Cerebellar cortex (tissue), 1 donor: ENCODE measurements around the gene NRF1.
"Not testable (repeated sequence)": the region's sequence is repeated elsewhere in the genome, so short reads cannot be mapped to it uniquely, and the experiment has no call there.

Source experiments
- DNase-seq: peaks from one replicate; pipeline ENCODE4 v3.0.0-alpha.2; 2015; ENCODE audit warnings: low spot score

NRF1 gene

DNA sequence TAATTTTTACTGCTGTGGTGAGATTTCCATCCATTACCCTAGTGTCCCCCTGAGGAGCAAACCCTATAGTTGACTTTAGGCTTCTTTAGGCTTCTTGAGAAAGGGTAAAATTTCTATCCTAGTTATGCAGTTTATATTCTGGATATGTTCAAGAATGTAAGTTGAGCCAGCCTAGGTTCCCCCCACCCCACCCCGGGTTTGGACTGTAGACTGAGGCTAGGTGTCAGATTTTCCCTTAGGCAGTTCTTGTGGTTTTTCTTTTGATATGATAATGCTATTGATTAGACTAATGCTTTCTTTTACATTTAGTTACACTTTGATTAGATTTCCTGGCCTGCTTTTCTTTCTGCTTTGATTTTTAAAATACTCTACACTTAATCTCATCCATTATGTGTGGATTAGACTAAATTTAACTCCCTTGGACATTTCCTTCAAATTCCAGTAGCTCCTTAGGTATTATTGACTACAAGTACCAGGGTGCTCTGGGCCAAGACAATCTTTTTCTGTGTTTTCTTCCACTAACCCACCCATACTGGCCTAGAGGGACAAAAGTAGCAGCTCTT is 37.7 kb downstream of the NRF1 start:
- DNase-seq: no peak

DNA sequence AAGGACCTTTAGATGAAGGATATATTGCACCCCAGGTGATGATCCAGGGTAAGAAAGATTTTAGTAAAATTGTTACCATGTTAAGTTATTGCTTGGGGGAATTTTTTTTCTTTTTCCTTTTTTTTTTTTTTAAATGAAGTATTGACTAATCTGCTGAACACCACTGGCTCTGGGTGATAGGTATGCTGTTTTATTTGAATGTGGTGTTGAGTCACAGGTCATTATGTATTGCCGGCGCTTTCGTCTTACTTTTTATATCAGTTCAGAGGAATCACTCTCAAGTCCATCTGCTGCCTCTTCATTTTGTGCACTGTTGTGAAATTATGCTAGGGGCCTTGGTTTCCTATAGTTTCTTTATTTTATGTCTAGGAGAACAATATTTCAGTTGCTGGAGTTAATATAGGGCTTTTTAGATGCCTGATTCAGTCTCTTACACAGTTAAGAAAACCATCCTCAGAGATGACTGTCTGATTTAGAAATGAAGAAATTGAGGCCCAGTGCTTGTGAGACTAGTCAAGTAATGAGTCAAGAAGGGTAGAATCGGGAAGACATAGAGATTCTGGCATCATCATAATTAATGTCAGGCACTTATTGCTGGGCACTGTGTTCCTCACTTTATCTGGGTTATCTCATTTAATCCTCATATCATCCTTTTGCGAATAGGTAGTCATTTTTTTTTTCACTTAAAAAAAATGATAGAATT is 38.7 kb downstream of the NRF1 start:
- no peak for DNase-seq

DNA sequence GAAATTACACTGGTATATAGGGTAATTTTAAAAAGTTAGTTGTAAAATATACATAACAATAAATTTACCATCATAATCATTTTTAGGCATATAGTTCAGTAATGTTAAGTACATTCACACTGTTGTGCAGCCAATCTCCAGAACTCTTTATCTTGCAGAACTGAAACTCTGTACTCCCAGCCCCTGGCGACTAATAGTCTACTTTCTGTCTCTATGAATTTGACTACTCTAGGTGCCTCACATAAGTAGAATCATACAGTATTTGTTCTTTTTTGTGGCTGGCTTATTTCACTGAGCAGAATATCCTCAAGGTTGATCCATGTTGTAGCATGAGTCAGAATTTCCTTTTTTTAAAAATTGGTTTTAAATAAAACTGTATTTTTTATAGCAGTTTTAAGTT is 41.4 kb downstream of the NRF1 start:
- no peak for DNase-seq

DNA sequence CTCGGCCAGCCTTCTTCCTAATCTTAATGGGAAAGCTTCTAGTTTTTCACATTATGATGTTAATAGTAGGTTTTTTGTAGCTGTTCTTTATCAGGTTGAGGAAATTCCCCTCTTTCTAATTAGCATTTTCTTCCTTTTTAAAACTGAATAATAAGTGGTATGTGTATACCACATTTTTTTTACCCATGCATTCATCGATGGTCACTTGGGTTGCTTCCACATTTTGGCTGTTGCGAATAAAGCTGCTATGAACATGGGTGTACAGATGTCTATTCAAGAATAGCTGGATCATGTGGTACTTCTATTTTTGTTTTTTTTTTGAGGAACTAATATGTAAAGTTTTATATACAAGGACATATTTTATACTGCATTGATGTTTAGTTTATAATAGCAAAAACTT is 44.3 kb downstream of the NRF1 start:
- DNase-seq: no peak

DNA sequence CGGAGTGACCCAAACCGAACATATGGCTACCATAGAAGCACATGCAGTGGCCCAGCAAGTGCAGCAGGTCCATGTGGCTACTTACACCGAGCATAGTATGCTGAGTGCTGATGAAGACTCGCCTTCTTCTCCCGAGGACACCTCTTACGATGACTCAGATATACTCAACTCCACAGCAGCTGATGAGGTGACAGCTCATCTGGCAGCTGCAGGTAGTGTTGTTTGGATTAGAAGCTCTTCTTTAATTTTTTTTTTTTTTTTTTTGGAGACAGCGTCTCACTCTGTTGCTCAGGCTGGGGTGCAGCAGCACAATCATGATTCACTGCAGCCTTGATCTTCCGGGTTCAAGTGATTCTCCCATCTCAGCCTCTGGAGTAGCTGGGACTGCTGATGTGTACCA is 45.8 kb downstream of the NRF1 start:
- DNase-seq: no peak

DNA sequence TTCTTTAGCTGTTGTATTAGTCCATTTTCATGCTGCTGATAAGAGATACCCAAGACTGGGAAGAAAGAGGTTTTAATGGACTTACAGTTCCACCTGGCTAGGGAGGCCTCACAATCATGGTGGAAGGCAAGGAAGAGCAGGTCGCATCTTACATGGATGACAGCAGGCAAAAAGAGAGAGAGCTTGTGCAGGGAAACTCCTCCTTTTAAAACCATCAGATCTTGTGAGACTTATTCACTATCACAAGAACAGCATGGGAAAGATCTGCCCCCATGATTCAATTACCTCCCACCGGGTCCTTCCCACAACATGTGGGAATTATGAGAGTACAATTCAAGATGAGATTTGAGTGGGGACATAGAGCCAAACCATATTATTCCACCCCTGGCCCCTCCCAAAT is 48.4 kb downstream of the NRF1 start:
- DNase-seq: not testable (repeated sequence)

DNA sequence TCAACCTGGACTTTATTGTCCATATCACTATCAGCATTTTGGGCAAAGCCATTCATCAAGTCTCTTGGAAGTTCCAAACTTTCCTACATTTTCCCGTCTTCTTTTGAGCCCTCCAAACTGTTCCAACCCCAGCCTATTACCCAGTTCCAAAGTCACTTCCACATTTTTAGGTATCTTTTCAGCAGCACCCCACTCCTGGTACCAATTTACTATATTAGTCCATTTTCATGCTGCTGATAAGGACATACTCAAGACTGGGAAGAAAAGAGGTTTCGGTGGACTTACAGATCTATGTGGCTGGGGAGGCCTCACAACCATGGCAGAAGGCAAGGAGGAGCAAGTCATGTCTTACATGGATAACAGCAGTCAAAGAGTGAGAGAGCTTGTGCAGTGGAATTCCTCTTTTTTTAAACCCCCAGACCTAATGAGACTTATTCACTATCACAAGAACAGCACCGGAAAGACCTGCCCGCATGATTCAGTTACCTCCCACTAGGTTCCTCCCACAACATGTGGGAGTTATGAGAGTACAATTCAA is 50.2 kb downstream of the NRF1 start:
- DNase-seq: no peak

DNA sequence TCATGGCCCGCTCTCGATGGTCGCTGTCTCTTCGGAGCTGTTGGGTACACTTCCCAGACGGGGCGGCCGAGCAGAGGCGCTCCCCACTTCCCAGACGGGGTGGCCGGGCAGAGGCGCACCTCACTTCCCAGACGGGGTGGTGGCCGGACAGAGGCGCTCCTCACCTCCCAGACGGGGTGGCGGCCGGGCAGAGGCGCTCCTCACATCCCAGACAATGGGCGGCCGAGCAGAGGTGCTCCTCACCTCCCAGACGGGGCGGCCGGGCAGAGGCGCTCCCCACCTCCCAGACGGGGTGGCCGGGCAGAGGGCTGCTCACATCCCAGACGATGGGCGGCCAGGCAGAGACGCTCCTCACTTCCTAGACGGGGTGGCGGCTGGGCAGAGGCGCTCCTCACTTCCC is 51.7 kb downstream of the NRF1 start:
- not testable (repeated sequence) for DNase-seq

DNA sequence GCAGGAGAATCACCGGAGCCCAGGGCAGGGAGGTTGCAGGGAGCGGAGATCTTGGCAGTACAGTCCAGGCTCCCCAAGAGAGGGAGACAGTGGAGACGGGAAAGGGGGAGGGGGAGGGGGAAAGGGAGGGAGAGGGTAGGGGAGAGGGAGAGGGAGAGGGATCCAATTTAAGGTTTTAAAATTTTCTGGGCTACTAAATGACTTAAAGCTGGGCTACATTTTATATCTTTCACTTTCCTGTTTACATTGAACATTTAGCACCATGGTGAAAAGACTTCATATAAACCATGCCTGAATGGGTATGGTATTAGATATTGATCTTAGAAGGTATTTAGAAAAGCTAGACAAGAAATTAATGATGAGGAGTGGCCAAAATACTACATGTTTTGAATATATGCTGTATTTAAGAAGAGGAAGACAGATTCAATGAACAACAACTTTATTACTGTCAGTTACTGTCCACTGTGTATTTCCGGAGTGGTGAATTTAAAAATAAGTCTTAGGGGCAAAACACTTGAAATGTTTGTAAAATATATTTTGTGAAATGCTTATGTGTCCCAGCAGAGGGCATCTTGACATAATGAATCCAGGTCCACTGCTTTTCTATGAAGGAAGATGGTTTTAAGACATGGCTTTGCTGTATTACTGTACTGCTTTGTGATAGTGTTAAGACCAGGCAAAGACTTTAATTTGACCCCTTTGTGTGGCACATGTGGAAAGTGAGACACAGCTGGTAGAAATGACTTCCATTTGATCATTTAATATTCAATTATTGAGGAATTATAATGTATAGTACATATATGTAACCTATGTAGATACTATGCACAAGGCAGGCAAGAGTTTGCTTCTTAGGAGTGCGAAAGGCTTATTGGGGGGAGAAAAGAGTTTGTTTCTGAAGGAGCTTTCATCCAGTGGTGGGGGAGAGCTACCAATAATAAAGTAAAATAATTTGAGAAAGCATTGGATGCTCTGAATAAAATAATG is 52.8 kb downstream of the NRF1 start:
- peak; percentile 69 for DNase-seq

DNA sequence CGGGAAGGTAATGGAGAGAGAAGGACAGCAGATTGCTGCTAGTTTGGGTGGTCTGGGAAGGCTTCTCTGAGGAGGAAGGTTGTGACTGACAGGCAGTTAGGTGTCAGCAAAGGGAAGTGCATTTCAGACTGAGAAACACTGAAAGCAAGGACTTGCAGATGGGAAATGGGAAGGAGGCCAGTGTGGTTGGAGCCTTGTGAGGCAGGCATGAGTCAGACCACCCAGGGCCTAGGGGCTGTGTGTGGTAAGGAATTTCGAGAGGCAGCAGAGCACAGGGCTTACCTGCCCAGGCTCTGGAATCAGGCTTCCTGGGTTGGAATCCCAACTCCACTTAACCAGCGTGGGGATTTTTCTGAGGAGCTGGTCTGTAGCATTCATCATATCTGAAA is 53.5 kb downstream of the NRF1 start:
- no peak for DNase-seq

DNA sequence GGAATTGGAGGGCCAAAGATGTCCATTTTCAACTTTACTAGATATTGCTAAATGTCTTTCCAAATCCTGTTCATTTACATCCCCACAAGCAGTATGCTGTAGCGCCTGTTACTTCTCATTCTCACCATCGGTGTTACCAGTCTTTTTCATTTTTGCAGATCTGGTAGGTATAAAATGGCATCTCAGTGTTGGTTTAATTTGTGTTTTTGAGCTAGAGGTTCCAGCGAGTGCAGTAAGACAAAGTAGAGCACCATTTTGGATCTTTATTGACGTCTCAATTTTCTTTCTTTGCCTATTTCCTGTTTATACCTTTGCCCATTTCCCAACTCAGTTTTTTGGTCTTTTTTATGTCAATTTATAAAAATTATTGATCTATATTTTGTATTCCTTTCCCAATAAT is 55.6 kb downstream of the NRF1 start:
- DNase-seq: no peak

DNA sequence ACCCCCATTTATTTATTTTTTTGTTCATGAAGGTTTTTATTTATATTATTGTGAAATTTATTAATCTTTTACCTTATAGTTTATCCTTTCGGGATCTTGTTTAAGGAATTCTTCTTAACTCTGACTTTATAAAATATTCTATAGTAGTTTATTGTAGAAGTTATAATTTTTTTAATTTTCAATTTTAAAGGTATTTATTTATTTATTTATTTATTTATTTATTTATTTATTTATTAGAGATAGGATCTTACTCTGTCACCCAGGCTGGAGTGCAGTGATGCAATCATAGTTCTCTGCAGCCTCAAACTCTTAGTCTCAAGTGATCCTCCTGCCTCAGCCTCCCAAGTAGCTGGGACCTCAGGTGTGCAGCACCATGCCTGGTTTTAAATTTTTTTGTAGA is 56.0 kb downstream of the NRF1 start:
- no peak for DNase-seq

DNA sequence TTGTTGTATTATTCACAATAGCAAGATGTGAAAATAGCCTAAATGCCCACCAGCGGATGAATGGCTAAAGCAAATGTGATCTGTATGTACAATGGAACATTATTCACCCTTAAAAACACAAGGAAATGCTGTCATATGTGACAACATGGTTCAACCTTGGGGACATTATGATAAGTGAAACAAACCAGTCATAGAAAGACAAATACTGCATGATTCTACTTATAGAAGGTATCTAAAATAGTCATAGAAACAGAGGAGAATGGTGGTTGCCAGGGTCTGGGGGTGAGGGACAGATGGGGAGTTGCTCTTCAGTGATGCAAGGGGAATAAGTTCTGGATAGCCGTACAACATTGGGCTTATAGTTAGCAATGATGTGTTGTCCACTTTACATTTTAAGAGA is 58.4 kb downstream of the NRF1 start:
- no peak for DNase-seq

DNA sequence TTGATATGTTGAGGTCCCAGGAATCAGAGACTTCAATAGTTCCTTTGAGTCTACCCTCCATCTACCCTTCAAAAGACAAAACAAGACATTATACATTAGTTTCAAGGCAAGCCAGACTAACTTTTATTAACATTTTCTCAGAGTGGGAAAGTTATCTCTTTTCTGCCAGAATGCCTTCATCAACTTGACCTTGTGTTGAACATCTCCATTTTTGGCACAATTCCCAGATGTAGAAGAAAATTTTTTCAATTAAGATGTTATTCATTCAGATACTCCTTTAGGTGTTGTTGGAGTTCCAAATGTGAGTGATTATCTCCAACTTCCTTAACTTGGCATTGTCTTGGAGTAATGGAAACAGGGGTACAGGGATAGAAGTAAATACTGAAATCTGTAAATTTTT is 59.1 kb downstream of the NRF1 start:
- no peak for DNase-seq

DNA sequence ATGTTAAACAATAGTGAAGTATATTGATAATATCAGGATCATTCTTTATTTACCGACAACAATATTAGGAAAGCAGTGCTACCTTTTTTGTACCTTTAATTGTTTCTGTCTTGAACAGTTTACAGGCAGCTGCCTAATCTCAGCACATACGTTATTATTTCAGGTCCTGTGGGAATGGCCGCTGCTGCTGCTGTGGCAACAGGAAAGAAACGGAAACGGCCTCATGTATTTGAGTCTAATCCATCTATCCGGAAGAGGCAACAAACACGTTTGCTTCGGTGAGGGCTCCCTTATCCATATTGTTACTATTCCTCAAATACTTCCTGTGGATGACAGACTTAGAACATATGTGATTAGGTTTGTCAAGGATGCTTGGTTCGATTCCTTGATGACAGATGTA is 59.7 kb downstream of the NRF1 start:
- DNase-seq: no peak

DNA sequence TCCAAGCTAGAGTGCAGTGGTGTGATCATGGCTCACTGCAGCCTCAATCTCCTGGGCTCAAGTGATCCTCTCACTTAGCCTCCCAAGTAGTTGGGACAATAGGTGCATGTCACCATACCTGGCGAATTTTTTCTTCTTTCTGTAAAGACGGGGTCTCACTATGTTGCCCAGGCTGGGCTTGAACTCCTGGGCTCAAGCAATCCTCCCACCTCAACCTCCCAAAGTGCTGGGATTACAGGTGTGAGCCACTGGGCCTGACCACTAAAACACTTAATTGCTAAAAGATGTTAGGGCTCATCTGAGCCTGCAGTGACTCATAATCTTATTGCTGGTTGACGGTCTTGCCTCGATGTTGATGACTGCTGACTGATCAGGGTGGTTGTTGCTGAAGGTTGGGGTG is 63.0 kb downstream of the NRF1 start:
- not testable (repeated sequence) for DNase-seq

DNA sequence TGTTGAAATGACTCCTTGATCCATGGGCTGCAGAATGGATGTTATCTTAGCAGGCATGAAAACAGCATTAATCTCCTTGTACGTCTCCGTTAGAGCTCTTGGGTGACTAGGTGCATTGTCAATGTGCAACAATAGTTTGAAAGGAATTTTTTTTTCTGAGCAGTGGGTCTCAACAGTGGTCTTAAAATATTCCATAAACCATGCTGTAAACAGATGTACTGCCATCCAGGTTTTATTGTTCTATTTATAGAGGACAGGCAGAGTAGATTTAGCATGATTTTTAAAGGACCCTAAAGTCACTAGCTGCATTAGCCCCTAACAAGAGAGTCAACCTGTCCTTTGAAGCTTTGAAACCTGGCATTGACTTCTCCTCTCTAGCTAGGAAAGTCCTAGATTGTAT is 64.0 kb downstream of the NRF1 start:
- no peak for DNase-seq

DNA sequence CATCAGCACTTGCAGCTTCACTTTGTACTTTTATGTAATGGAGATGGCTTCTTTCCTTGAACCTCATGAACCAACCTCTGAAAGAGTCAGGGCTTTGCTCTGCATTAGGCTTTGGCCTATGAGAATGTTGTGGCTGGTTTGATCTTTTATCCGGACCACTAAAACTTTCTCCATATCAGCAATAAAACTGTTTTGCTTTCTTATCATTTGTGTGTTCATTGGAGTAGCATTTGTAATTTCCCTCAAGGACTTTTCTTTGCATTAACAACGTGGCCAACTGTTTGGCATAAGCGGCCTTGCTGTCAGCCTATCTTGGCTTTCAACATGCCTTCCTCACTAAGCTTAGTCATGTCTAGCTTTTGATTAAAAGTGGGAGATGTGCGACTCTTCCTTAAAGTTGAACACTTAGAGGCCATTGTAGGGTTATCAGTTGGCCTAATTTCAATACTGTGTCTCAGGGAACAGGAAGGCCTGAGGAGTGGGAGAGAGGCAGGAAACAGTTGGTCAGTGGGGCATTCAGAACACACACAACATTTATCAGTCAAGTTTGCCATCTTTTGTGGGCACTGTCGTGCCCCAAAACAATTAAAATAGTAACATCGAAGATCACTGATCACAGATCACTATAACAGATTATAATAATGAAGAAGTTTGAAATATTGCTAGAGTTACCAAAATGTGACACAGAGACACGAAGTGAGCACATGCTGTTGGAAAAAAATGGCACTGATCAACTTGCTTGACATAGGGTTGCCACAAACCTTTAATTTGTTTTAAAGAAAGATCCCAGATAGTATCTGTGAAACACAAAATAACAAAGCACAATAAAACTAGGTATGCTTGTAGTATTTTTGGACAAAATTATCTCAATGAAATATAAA is 64.7 kb downstream of the NRF1 start:
- DNase-seq: no peak

DNA sequence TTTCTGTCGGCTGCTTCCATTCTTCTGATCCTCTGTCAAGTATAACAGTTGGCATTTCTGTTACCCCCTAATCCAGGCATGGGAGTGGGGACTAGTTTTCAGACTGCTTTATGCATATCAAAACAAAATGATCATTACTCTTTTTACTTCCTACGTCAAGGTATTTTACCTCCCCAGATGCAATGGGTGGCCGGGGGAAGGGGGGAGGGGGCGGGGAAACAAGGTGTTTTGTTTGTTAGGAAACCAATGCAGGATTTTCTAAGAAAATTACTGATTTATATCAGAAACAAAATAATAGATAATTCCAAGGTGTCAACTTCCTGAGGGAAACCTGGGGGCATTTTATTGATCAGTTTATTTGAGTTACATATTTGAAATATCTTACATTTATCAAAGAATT is 66.3 kb downstream of the NRF1 start:
- no peak for DNase-seq

DNA sequence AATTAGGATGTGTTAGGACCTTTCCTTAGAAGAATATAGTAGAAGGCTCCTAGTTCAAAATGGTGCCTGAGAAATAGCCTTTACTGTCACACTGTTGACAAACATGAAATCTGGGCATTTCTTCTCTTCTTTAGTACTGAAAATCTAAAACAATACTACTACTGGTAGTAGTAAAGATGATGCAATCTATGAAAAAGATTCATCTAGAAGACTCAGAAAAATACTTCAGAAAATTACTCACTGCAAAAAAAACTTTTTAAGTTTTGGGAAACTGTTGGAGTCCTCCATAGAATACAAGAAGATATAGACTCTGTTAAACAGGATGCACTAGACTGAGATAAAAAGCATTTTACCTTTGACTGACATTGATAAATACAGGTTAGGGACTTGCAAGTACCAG is 67.1 kb downstream of the NRF1 start:
- DNase-seq: no peak

DNA sequence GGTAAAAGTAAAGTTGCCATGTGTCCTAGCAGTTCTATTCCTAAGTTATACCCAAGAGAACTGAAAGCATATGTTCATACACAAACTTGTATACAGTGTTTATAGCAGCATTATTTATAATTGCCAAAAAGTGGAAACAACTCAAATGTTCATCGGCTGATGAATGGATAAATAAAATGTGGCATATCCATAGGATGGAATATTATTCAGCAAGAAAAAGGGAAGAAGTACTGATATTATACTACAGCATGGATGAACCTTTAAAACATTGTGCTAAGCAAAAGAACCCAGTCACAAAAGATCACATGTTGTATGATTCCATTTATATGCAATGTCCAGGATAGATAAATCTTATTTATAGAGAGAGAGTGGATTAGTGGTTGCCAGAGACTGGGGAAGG is 68.9 kb downstream of the NRF1 start:
- no peak for DNase-seq

DNA sequence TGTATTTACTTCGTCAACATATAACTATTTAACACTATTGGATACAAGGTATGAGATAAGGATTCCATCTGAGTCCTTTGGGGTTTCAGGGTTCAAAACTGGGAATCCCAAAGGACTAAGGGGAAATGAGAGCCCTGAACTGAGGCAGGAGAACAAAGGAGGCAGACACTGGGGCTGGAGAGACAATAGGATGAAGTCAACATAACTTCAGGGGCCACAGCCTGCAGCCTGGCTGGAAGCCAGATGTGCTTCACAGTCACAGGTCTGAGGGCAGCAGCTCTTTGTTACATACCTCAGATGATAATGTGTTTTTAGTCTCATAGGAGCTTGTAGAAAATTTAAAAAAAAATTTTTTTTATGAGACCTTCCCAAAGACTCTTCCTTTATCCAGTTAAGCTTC is 73.3 kb downstream of the NRF1 start:
- no peak for DNase-seq
